Right hindlimb (tissue), 1 donor: Measurements from ENCODE around the gene CCN5.

Experiments
- DNase-seq: peaks from one replicate; pipeline ENCODE4 v3.0.0-alpha.2; 2018

CCN5 gene

GRCh38 chr20:44717986-44718385, 2.8 kb downstream of the CCN5 start:
- DNase-seq, result no peak

- no peak for DNase-seq
These were observed 4.7 kb downstream of the CCN5 start for GRCh38 chr20:44719841-44720240.

GRCh38 chr20:44720621-44720996, 5.4 kb downstream of the CCN5 start:
- no peak for DNase-seq

- no peak for DNase-seq
These were observed 6.0 kb downstream of the CCN5 start for GRCh38 chr20:44720997-44721784.

- no peak for DNase-seq
These were observed 6.6 kb downstream of the CCN5 start for GRCh38 chr20:44721785-44722054.

GRCh38 chr20:44722990-44723389, 7.8 kb downstream of the CCN5 start:
- DNase-seq, result no peak

- no peak for DNase-seq
These were observed 8.2 kb downstream of the CCN5 start for GRCh38 chr20:44723391-44723790.

- DNase-seq, result no peak
These were observed 8.7 kb downstream of the CCN5 start for GRCh38 chr20:44723798-44724362.

- DNase-seq, result no peak
These were observed 9.4 kb downstream of the CCN5 start for GRCh38 chr20:44724423-44725091.

- DNase-seq, result no peak
These were observed 10.7 kb downstream of the CCN5 start for GRCh38 chr20:44725837-44726236.

GRCh38 chr20:44727039-44727438, 11.9 kb downstream of the CCN5 start:
- DNase-seq, result no peak

- DNase-seq, result no peak
These were observed 12.5 kb downstream of the CCN5 start for GRCh38 chr20:44727651-44728050.

- DNase-seq, result peak; percentile 56
These were observed 13.8 kb downstream of the CCN5 start for GRCh38 chr20:44728801-44729443.

GRCh38 chr20:44730441-44730840, 15.3 kb downstream of the CCN5 start:
- no peak for DNase-seq

GRCh38 chr20:44731657-44732056, 16.5 kb downstream of the CCN5 start:
- DNase-seq, result no peak

GRCh38 chr20:44732327-44732726, 17.2 kb downstream of the CCN5 start:
- DNase-seq, result no peak

GRCh38 chr20:44733341-44734069, 18.3 kb downstream of the CCN5 start:
- peak; percentile 77 for DNase-seq

GRCh38 chr20:44734938-44735337, 19.8 kb downstream of the CCN5 start:
- no peak for DNase-seq

GRCh38 chr20:44735816-44736169, 20.6 kb downstream of the CCN5 start:
- no peak for DNase-seq

- DNase-seq, result peak; percentile 73
These were observed 21.2 kb downstream of the CCN5 start for GRCh38 chr20:44736170-44737021.

- no peak for DNase-seq
These were observed 21.9 kb downstream of the CCN5 start for GRCh38 chr20:44737116-44737515.

- DNase-seq, result peak; percentile 69
These were observed 23.8 kb downstream of the CCN5 start for GRCh38 chr20:44738813-44739477.
